Naive B cell (primary cell): ENCODE results near the gene NUDT9. TPM values are rescaled to one million over a fixed set of nuclear protein-coding genes. Genes with fewer than 3 reads are reported as not detected.
"Not testable (repeated sequence)": the region's sequence is repeated elsewhere in the genome, so short reads cannot be mapped to it uniquely, and the experiment has no call there.

Experiments used
- ATAC-seq, 2 donors: fragments of 150-1000 bp; cut with Tn5 transposase; 2 replicates each; pipeline ENCODE4 v1.10.0; 2021; ENCODE audit warnings: low read depth in 2 of 2, mild to moderate bottlenecking in 2 of 2, moderate library complexity in 2 of 2
- DNase-seq: peaks from one replicate; pipeline ENCODE4 v3.0.0; 2022
- H3K27ac Mint-ChIP-seq, 6 donors: one replicate each; pipeline ENCODE4 v1.8.0; 2020 to 2022; ENCODE audit warnings: mild to moderate bottlenecking in 6 of 6, mixed read lengths in 6 of 6, moderate library complexity in 5 of 6, inconsistent platforms in 2 of 6
- H3K27me3 Mint-ChIP-seq, 3 donors: one replicate each; pipeline ENCODE4 v1.8.0; 2021 to 2022; ENCODE audit warnings: mixed read lengths in 3 of 3, mild to moderate bottlenecking in 1 of 3
- H3K36me3 Mint-ChIP-seq, 2 donors: one replicate each; pipeline ENCODE4 v1.8.0; 2020 to 2022; ENCODE audit warnings: mixed read lengths in 2 of 2, inconsistent platforms in 1 of 2, mild to moderate bottlenecking in 1 of 2
- H3K4me1 Mint-ChIP-seq, 3 donors: one replicate each; pipeline ENCODE4 v1.8.0; 2020 to 2022; ENCODE audit warnings: mixed read lengths in 3 of 3, inconsistent platforms in 1 of 3, mild to moderate bottlenecking in 1 of 3, moderate library complexity in 1 of 3
- H3K4me3 Mint-ChIP-seq, 8 donors: one replicate each; pipeline ENCODE4 v1.8.0; 2020 to 2022; ENCODE audit warnings: mild to moderate bottlenecking in 8 of 8, mixed read lengths in 8 of 8, moderate library complexity in 8 of 8, inconsistent platforms in 2 of 8
- H3K9me3 Mint-ChIP-seq, 7 donors: one replicate each; pipeline ENCODE4 v1.8.0; 2020 to 2022; ENCODE audit warnings: mixed read lengths in 7 of 7, mild to moderate bottlenecking in 5 of 7, inconsistent platforms in 2 of 7, moderate library complexity in 1 of 7
- polyA plus RNA-seq, 6 donors: library from polyadenylated mRNA; unstranded; fragments of 300-500 nt; fragmentation: Illumina TruSeq; gene quantifications; one replicate each; pipeline ENCODE4 v1.2.3, GENCODE V29; 2021; ENCODE audit warnings: low read depth in 6 of 6

NUDT9 gene
- polyA plus RNA-seq, result 10 to 100 TPM; 16.3 to 27.1 (median 19.2) TPM

- H3K9me3 Mint-ChIP-seq, result peaks cover 0 to 2% (median 0%) of the 10 kb centered on the region in 7 donors
- peak within 1 kb of the TSS; percentile 92 to 100 (median 98) for H3K4me3 Mint-ChIP-seq
- peak within 1 kb of the TSS; percentile 95 to 99 (median 99) for H3K27ac Mint-ChIP-seq
- ATAC-seq (peak; percentile 91 to 93), DNase-seq (peak; percentile 88)
- no peaks in the 10 kb centered on the region for H3K27me3 Mint-ChIP-seq
- H3K4me1 Mint-ChIP-seq, result peaks cover 20 to 42% (median 24%) of the 10 kb centered on the region in 3 donors
- H3K36me3 Mint-ChIP-seq, result no peaks in the 10 kb centered on the region
These were observed at the start of gene NUDT9 for GRCh38 chr4:87422104-87423052. NUDT9 (plus strand) TSS chr4:87422573; CDS start chr4:87422906, 333 bp downstream.

GRCh38 chr4:87375719-87376291 lies 46.6 kb upstream of the NUDT9 start:
- peak; percentile 33 for DNase-seq
- Mint-ChIP-seq H3K4me1 (no peaks in the 10 kb centered on the region), H3K27me3 (no peaks in the 10 kb centered on the region), H3K27ac (peak overlapping the region in 2 of 6 donors; percentile 4 to 86), H3K36me3 (peaks cover 8 to 9% of the 10 kb centered on the region in 2 donors), H3K4me3 (no peak overlapping the region), H3K9me3 (no peaks in the 10 kb centered on the region)
- ATAC-seq, result peak; percentile 28 to 40

GRCh38 chr4:87377816-87378215 lies 44.6 kb upstream of the NUDT9 start:
- peaks cover 0 to 5% of the 10 kb centered on the region in 2 donors for H3K36me3 Mint-ChIP-seq
- no peaks in the 10 kb centered on the region for H3K9me3 Mint-ChIP-seq
- peaks cover 1 to 3% (median 2%) of the 10 kb centered on the region in 3 donors for H3K4me1 Mint-ChIP-seq
- ATAC-seq, result no peak
- no peak overlapping the region for H3K4me3 Mint-ChIP-seq
- DNase-seq, result no peak
- H3K27ac Mint-ChIP-seq, result peak overlapping the region in 4 of 6 donors; percentile 15 to 85 (median 57)
- H3K27me3 Mint-ChIP-seq, result no peaks in the 10 kb centered on the region

- no peak for ATAC-seq
- Mint-ChIP-seq H3K4me3 (no peak overlapping the region), H3K27me3 (no peaks in the 10 kb centered on the region), H3K36me3 (peaks cover 0 to 18% of the 10 kb centered on the region in 2 donors), H3K9me3 (no peaks in the 10 kb centered on the region), H3K27ac (peak overlapping the region in 3 of 6 donors; percentile 34 to 67 (median 37)), H3K4me1 (peaks cover 17 to 39% (median 36%) of the 10 kb centered on the region in 3 donors)
- DNase-seq, result no peak
These were observed 40.3 kb upstream of the NUDT9 start for GRCh38 chr4:87382116-87382515.

- H3K9me3 Mint-ChIP-seq, result peaks cover 0 to 3% (median 0%) of the 10 kb centered on the region in 7 donors
- DNase-seq, result no peak
- no peak for ATAC-seq
- peaks cover 6 to 20% of the 10 kb centered on the region in 2 donors for H3K36me3 Mint-ChIP-seq
- H3K4me3 Mint-ChIP-seq, result no peak overlapping the region
- no peaks in the 10 kb centered on the region for H3K27me3 Mint-ChIP-seq
- peak overlapping the region in 5 of 6 donors; percentile 1 to 75 (median 40) for H3K27ac Mint-ChIP-seq
- H3K4me1 Mint-ChIP-seq, result peaks cover 25 to 46% (median 44%) of the 10 kb centered on the region in 3 donors
These were observed 39.4 kb upstream of the NUDT9 start for GRCh38 chr4:87382931-87383330.

GRCh38 chr4:87384466-87385132 lies 37.8 kb upstream of the NUDT9 start:
- Mint-ChIP-seq H3K27ac (peak overlapping the region in 4 of 6 donors; percentile 1 to 66 (median 12)), H3K4me1 (peaks cover 36 to 61% (median 58%) of the 10 kb centered on the region in 3 donors), H3K36me3 (peaks cover 15 to 27% of the 10 kb centered on the region in 2 donors)
- ATAC-seq, H3K9me3 Mint-ChIP-seq, H3K4me3 Mint-ChIP-seq, H3K27me3 Mint-ChIP-seq, DNase-seq: not testable (repeated sequence)

GRCh38 chr4:87387237-87387636 lies 35.1 kb upstream of the NUDT9 start:
- ATAC-seq, result no peak
- H3K4me3 Mint-ChIP-seq, result peak overlapping the region in 5 of 8 donors; percentile 10 to 68 (median 46)
- no peaks in the 10 kb centered on the region for H3K27me3 Mint-ChIP-seq
- peak overlapping the region in 3 of 6 donors; percentile 19 to 67 (median 60) for H3K27ac Mint-ChIP-seq
- no peak for DNase-seq
- peaks cover 39 to 79% (median 67%) of the 10 kb centered on the region in 3 donors for H3K4me1 Mint-ChIP-seq
- peaks cover 0 to 5% (median 3%) of the 10 kb centered on the region in 7 donors for H3K9me3 Mint-ChIP-seq
- H3K36me3 Mint-ChIP-seq, result peaks cover 15 to 23% of the 10 kb centered on the region in 2 donors

GRCh38 chr4:87388901-87389300 lies 33.5 kb upstream of the NUDT9 start:
- peaks cover 0 to 5% (median 3%) of the 10 kb centered on the region in 7 donors for H3K9me3 Mint-ChIP-seq
- DNase-seq (no peak), ATAC-seq (no peak)
- no peaks in the 10 kb centered on the region for H3K27me3 Mint-ChIP-seq
- peak overlapping the region in 1 of 6 donors; percentile 88 for H3K27ac Mint-ChIP-seq
- peak overlapping the region; percentile 88 to 99 (median 92) for H3K4me3 Mint-ChIP-seq
- H3K36me3 Mint-ChIP-seq, result peaks cover 15 to 16% of the 10 kb centered on the region in 2 donors
- peaks cover 32 to 69% (median 54%) of the 10 kb centered on the region in 3 donors for H3K4me1 Mint-ChIP-seq

- peak overlapping the region; percentile 88 to 99 (median 92) for H3K4me3 Mint-ChIP-seq
- not testable (repeated sequence) for ATAC-seq, H3K9me3 Mint-ChIP-seq, H3K27me3 Mint-ChIP-seq, DNase-seq
- H3K4me1 Mint-ChIP-seq, result peaks cover 30 to 59% (median 47%) of the 10 kb centered on the region in 3 donors
- H3K36me3 Mint-ChIP-seq, result peaks cover 12 to 15% of the 10 kb centered on the region in 2 donors
- H3K27ac Mint-ChIP-seq, result peak overlapping the region; percentile 72 to 95 (median 84)
These were observed 32.3 kb upstream of the NUDT9 start for GRCh38 chr4:87390055-87390454.

GRCh38 chr4:87390551-87390890 lies 31.9 kb upstream of the NUDT9 start:
- no peak for ATAC-seq
- H3K4me3 Mint-ChIP-seq, result peak overlapping the region; percentile 88 to 99 (median 92)
- H3K27me3 Mint-ChIP-seq, result no peaks in the 10 kb centered on the region
- peaks cover 27 to 56% (median 43%) of the 10 kb centered on the region in 3 donors for H3K4me1 Mint-ChIP-seq
- no peak for DNase-seq
- H3K27ac Mint-ChIP-seq, result peak overlapping the region; percentile 71 to 95 (median 91)
- peaks cover 0 to 5% (median 3%) of the 10 kb centered on the region in 7 donors for H3K9me3 Mint-ChIP-seq
- H3K36me3 Mint-ChIP-seq, result peaks cover 9 to 15% of the 10 kb centered on the region in 2 donors

GRCh38 chr4:87390891-87391575 lies 31.3 kb upstream of the NUDT9 start, which contains the start of gene HSD17B11:
HSD17B11 (minus strand) TSS chr4:87391188; CDS start chr4:87391070, 118 bp downstream.
- peaks cover 0 to 5% (median 3%) of the 10 kb centered on the region in 7 donors for H3K9me3 Mint-ChIP-seq
- peak within 1 kb of the TSS; percentile 80 to 95 (median 91) for H3K27ac Mint-ChIP-seq
- DNase-seq, result peak; percentile 83
- H3K4me1 Mint-ChIP-seq, result peaks cover 27 to 54% (median 42%) of the 10 kb centered on the region in 3 donors
- ATAC-seq, result peak; percentile 99
- H3K4me3 Mint-ChIP-seq, result peak within 1 kb of the TSS; percentile 88 to 99 (median 92)
- H3K36me3 Mint-ChIP-seq, result peaks cover 9 to 15% of the 10 kb centered on the region in 2 donors
- no peaks in the 10 kb centered on the region for H3K27me3 Mint-ChIP-seq

- peaks cover 0 to 5% (median 3%) of the 10 kb centered on the region in 7 donors for H3K9me3 Mint-ChIP-seq
- DNase-seq, result no peak
- peak; percentile 2 to 3 for ATAC-seq
- no peaks in the 10 kb centered on the region for H3K27me3 Mint-ChIP-seq
- H3K27ac Mint-ChIP-seq, result peak overlapping the region; percentile 71 to 95 (median 91)
- peaks cover 9 to 15% of the 10 kb centered on the region in 2 donors for H3K36me3 Mint-ChIP-seq
- H3K4me1 Mint-ChIP-seq, result peaks cover 27 to 48% (median 36%) of the 10 kb centered on the region in 3 donors
- peak overlapping the region; percentile 88 to 99 (median 92) for H3K4me3 Mint-ChIP-seq
These were observed 30.8 kb upstream of the NUDT9 start for GRCh38 chr4:87391576-87392054.
